HepG2 (cell line): Measurements from ENCODE around the gene SYT15B.
"Not testable (repeated sequence)": the region's sequence is repeated elsewhere in the genome, so short reads cannot be mapped to it uniquely, and the experiment has no call there.

Experiments
- EHMT2 ChIP-seq: fragments of 200-600 bp; sonication (generic); IDR thresholded peaks from 2 replicates; pipeline ENCODE4 v1.7.0; 2017; ENCODE audit warnings: antibody characterized with exemption, low read depth, low read length, borderline replicate concordance
- NFE2L1 ChIP-seq: sonication (generic); formaldehyde crosslinking; IDR thresholded peaks from 2 replicates; pipeline ENCODE4 v1.4.0; 2020; ENCODE audit warnings: missing genetic modification reagents, mild to moderate bottlenecking, borderline replicate concordance
- POLR2AphosphoS5 ChIP-seq: IDR thresholded peaks from 2 replicates; pipeline ENCODE4 v1.6.1; 2012; ENCODE audit warnings: low read depth, low read length
- ZFP36 ChIP-seq: fragments of 150-350 bp; IDR thresholded peaks from 2 replicates; pipeline ENCODE4 v1.6.1; 2018; ENCODE audit warnings: borderline replicate concordance, low read length, low read depth; ENCODE audit not compliant: partially characterized antibody
- ZFX ChIP-seq: sonication (generic); formaldehyde crosslinking; IDR thresholded peaks from 2 replicates; pipeline ENCODE4 v1.4.0; 2020; ENCODE audit warnings: mild to moderate bottlenecking, low read depth, missing genetic modification reagents, moderate library complexity
- ZNF570 ChIP-seq: sonication (generic); formaldehyde crosslinking; IDR thresholded peaks from 2 replicates; pipeline ENCODE4 v1.4.0; 2020; ENCODE audit warnings: mild to moderate bottlenecking, missing genetic modification reagents, borderline replicate concordance
- ZNF577 ChIP-seq: sonication (generic); formaldehyde crosslinking; IDR thresholded peaks from 2 replicates; pipeline ENCODE4 v1.4.0; 2020; ENCODE audit warnings: mild to moderate bottlenecking, low read depth, missing genetic modification reagents, borderline replicate concordance
- TF ChIP-seq, protein P1 (sequence below): sonication (generic); formaldehyde crosslinking; IDR thresholded peaks from 2 replicates; pipeline ENCODE4 v1.5.0; 2020; ENCODE audit warnings: mild to moderate bottlenecking, missing genetic modification reagents, moderate library complexity
- TF ChIP-seq, protein P2 (sequence below): sonication (generic); formaldehyde crosslinking; IDR thresholded peaks from 2 replicates; pipeline ENCODE4 v1.8.0; 2022; ENCODE audit warnings: low read depth, missing genetic modification reagents
- TF ChIP-seq, protein P3 (sequence below): IDR thresholded peaks from 2 replicates; pipeline ENCODE4 v1.4.0; 2020; ENCODE audit warnings: mild to moderate bottlenecking, missing genetic modification reagents
- TF ChIP-seq, protein P4 (sequence below): sonication (generic); formaldehyde crosslinking; IDR thresholded peaks from 2 replicates; pipeline ENCODE4 v1.4.0; 2020; ENCODE audit warnings: mild to moderate bottlenecking, missing genetic modification reagents

DNA sequence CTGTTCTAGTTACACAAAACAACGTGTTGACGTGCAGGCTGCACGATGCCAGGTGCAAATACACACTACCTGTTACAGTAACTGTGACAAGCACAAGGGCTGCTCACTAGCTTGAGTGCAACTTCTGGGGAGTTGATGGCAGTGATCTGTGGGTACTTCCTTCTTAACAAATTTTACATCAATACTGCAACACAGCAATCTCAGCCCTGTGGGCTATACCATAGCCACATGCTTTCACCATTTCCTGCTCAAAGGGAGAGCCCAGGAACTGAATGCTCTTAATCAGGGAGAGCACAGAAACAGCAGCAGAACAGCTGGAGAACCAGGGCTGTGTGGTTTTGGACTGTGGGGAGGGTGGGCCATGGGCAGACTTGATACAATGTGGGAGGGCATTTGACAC is 10.2 kb downstream of the SYT15B start:
- TF ChIP-seq, protein P1, sequence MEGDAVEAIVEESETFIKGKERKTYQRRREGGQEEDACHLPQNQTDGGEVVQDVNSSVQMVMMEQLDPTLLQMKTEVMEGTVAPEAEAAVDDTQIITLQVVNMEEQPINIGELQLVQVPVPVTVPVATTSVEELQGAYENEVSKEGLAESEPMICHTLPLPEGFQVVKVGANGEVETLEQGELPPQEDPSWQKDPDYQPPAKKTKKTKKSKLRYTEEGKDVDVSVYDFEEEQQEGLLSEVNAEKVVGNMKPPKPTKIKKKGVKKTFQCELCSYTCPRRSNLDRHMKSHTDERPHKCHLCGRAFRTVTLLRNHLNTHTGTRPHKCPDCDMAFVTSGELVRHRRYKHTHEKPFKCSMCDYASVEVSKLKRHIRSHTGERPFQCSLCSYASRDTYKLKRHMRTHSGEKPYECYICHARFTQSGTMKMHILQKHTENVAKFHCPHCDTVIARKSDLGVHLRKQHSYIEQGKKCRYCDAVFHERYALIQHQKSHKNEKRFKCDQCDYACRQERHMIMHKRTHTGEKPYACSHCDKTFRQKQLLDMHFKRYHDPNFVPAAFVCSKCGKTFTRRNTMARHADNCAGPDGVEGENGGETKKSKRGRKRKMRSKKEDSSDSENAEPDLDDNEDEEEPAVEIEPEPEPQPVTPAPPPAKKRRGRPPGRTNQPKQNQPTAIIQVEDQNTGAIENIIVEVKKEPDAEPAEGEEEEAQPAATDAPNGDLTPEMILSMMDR (CRISPR knock-in tag): not testable (repeated sequence)
- TF ChIP-seq ZNF577 (CRISPR knock-in tag); ZNF570; ZFX (CRISPR knock-in tag); ZFP36; NFE2L1; POLR2AphosphoS5; EHMT2: not testable (repeated sequence)
- TF ChIP-seq, protein P2, sequence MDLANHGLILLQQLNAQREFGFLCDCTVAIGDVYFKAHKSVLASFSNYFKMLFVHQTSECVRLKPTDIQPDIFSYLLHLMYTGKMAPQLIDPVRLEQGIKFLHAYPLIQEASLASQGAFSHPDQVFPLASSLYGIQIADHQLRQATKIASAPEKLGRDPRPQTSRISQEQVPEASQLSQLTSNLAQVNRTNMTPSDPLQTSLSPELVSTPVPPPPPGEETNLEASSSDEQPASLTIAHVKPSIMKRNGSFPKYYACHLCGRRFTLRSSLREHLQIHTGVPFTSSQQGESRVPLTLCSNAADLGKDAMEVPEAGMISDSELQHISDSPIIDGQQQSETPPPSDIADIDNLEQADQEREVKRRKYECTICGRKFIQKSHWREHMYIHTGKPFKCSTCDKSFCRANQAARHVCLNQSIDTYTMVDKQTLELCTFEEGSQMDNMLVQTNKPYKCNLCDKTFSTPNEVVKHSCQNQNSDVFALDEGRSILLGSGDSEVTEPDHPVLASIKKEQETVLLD: not testable (repeated sequence)
- TF ChIP-seq, protein P3, sequence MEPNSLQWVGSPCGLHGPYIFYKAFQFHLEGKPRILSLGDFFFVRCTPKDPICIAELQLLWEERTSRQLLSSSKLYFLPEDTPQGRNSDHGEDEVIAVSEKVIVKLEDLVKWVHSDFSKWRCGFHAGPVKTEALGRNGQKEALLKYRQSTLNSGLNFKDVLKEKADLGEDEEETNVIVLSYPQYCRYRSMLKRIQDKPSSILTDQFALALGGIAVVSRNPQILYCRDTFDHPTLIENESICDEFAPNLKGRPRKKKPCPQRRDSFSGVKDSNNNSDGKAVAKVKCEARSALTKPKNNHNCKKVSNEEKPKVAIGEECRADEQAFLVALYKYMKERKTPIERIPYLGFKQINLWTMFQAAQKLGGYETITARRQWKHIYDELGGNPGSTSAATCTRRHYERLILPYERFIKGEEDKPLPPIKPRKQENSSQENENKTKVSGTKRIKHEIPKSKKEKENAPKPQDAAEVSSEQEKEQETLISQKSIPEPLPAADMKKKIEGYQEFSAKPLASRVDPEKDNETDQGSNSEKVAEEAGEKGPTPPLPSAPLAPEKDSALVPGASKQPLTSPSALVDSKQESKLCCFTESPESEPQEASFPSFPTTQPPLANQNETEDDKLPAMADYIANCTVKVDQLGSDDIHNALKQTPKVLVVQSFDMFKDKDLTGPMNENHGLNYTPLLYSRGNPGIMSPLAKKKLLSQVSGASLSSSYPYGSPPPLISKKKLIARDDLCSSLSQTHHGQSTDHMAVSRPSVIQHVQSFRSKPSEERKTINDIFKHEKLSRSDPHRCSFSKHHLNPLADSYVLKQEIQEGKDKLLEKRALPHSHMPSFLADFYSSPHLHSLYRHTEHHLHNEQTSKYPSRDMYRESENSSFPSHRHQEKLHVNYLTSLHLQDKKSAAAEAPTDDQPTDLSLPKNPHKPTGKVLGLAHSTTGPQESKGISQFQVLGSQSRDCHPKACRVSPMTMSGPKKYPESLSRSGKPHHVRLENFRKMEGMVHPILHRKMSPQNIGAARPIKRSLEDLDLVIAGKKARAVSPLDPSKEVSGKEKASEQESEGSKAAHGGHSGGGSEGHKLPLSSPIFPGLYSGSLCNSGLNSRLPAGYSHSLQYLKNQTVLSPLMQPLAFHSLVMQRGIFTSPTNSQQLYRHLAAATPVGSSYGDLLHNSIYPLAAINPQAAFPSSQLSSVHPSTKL (CRISPR knock-in tag): not testable (repeated sequence)
- TF ChIP-seq, protein P4, sequence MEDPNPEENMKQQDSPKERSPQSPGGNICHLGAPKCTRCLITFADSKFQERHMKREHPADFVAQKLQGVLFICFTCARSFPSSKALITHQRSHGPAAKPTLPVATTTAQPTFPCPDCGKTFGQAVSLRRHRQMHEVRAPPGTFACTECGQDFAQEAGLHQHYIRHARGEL (CRISPR knock-in tag): not testable (repeated sequence)
